Suprapubic skin (tissue), 4 donors: ENCODE measurements around the gene RUVBL2.

Experiments
- CTCF ChIP-seq, 2 donors: fragments of 200-600 bp in 1 of 2; fragments of 450-650 bp in 1 of 2; sonication (generic) in 1 of 2; IDR thresholded peaks; one replicate each; pipeline ENCODE4 v1.5.1; 2016 to 2019; ENCODE audit warnings: antibody characterized with exemption in 2 of 2, mild to moderate bottlenecking in 1 of 2, moderate library complexity in 1 of 2
- EP300 ChIP-seq: sonication (generic); formaldehyde crosslinking; IDR thresholded peaks from one replicate; pipeline ENCODE4 v1.6.1; 2017; ENCODE audit warnings: antibody characterized with exemption
- POLR2AphosphoS5 ChIP-seq, 3 donors: sonication (generic); formaldehyde crosslinking; IDR thresholded peaks; one replicate each; pipeline ENCODE4 v1.6.1; 2017; ENCODE audit warnings: antibody characterized with exemption in 3 of 3

DNA sequence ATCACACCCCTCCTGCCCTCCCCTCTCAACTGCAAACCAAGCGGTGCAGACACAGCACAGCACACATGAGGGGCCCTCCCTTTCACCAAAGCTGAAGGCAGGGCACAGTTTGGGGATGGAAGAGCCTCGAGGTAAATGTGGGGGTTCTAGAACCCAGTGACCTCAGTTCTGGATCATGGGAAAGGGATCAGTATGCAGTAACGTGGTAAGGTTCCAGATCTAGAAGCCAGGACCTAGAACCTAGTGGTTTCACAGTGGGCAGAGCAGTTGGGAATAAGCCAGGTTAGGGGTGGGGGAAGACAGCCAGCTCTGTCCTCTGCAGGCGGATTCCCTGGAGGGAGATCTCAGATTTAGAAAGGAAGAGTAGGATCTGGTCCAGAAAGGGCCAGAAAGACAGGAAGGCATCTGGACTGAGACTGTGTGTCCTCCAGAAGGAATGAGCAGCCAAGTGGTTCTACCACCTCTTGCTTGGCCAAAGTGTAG lies 25.5 kb upstream of the RUVBL2 start:
- TF ChIP-seq CTCF (IDR thresholded peaks at IDR 0.05) = no peak
- TF ChIP-seq EP300 = no peak
- no peak for TF ChIP-seq POLR2AphosphoS5 (IDR thresholded peaks at IDR 0.05)
